Natural killer cell (primary cell): ENCODE data around the gene TMEM187. TPM values are rescaled to one million over a fixed set of nuclear protein-coding genes. Genes with fewer than 3 reads are reported as not detected.
"Not testable (repeated sequence)": the region's sequence is repeated elsewhere in the genome, so short reads cannot be mapped to it uniquely, and the experiment has no call there.

Experiments
- ATAC-seq, 3 donors: fragments of 150-1000 bp in 2 of 3; fragments of 200-7000 bp in 1 of 3; cut with Tn5 transposase; 1 replicate in 1 of 3; 2 replicates in 2 of 3; pipeline ENCODE4 v1.10.0; 2021; ENCODE audit warnings: mild to moderate bottlenecking in 2 of 3, moderate library complexity in 2 of 3
- DNase-seq, 2 donors: peaks; one replicate each; pipeline versions ENCODE4 v3.0.0 to v3.0.0-alpha.2; 2013 to 2021; ENCODE audit warnings: mixed read lengths in 1 of 2
- H3K27ac ChIP-seq: one replicate; pipeline ENCODE4 v1.5.1; 2013; ENCODE audit warnings: mild to moderate bottlenecking, low read length
- H3K27me3 ChIP-seq: one replicate; pipeline ENCODE4 v1.6.1; 2013; ENCODE audit warnings: low read length; ENCODE audit not compliant: control insufficient read depth, insufficient read depth
- H3K36me3 ChIP-seq: one replicate; pipeline ENCODE4 v1.6.1; 2013; ENCODE audit warnings: low read length; ENCODE audit not compliant: control insufficient read depth, insufficient read depth
- H3K4me1 ChIP-seq: one replicate; pipeline ENCODE4 v1.6.1; 2013; ENCODE audit warnings: low read length; ENCODE audit not compliant: control insufficient read depth, insufficient read depth
- H3K4me3 ChIP-seq: one replicate; pipeline ENCODE4 v1.5.1; 2013; ENCODE audit warnings: low read length
- H3K9me3 ChIP-seq: one replicate; pipeline ENCODE4 v1.6.1; 2013; ENCODE audit warnings: low read length; ENCODE audit not compliant: control insufficient read depth, insufficient read depth
- H3K27ac Mint-ChIP-seq, 2 donors: one replicate each; pipeline ENCODE4 v1.8.0; 2022; ENCODE audit warnings: mild to moderate bottlenecking in 2 of 2, mixed read lengths in 2 of 2, moderate library complexity in 1 of 2
- H3K27me3 Mint-ChIP-seq, 2 donors: one replicate each; pipeline ENCODE4 v1.8.0; 2022; ENCODE audit warnings: low read depth in 2 of 2, mixed read lengths in 2 of 2
- H3K36me3 Mint-ChIP-seq: one replicate; pipeline ENCODE4 v1.8.0; 2022; ENCODE audit warnings: mixed read lengths
- H3K4me1 Mint-ChIP-seq, 2 donors: one replicate each; pipeline ENCODE4 v1.8.0; 2022; ENCODE audit warnings: mixed read lengths in 2 of 2
- H3K4me3 Mint-ChIP-seq: one replicate; pipeline ENCODE4 v1.8.0; 2022; ENCODE audit warnings: mild to moderate bottlenecking, moderate library complexity, mixed read lengths
- H3K9me3 Mint-ChIP-seq, 2 donors: one replicate each; pipeline ENCODE4 v1.8.0; 2022; ENCODE audit warnings: mixed read lengths in 2 of 2
- CTCF ChIP-seq: fragments of 200-600 bp; IDR thresholded peaks from one replicate; pipeline ENCODE4 v1.8.0; 2022; ENCODE audit warnings: antibody characterized with exemption
- WGBS: methylation state at CpG from one replicate; pipeline ENCODE4 v1.1.7; 2013; ENCODE audit warnings: missing lambda C conversion rate; ENCODE audit not compliant: insufficient coverage; 5-methylcytosine and 5-hydroxymethylcytosine counted together
- intact Hi-C: fragments of 100-400 bp; cut with micrococcal nuclease; formaldehyde crosslinking; loops from one replicate; pipeline ENCODE4 v1.14.2; 2022
- total RNA-seq, 4 donors: library from RNA; stranded (reverse); fragments of 120-200 nt in 1 of 4; gene quantifications; one replicate each; pipeline versions ENCODE4 v1.2.3 to v1.2.4, GENCODE V29; 2013 to 2022

Gene TMEM187
- total RNA-seq, 3 donors from 2014 or later (not counting 1 experiment from before 2014, with no cell fraction given): 1.2 to 4.3 (median 1.4) TPM

- peaks cover 5% of the 10 kb centered on the region in 2 donors for H3K4me1 Mint-ChIP-seq
- no peaks in the 10 kb centered on the region for H3K27me3 ChIP-seq
- H3K27ac Mint-ChIP-seq: no peak overlapping the region
- no peak overlapping the region for H3K4me3 ChIP-seq
- TF ChIP-seq CTCF: no peak
- H3K27me3 Mint-ChIP-seq: no peaks in the 10 kb centered on the region
- H3K27ac ChIP-seq: no peak overlapping the region
- 82% methylated on average over 7 of the region's 8 CpGs for WGBS
- H3K36me3 ChIP-seq: no peaks in the 10 kb centered on the region
- peaks cover 14% of the 10 kb centered on the region for H3K4me1 ChIP-seq
- peaks cover 0 to 2% of the 10 kb centered on the region in 2 donors for H3K9me3 Mint-ChIP-seq
- H3K4me3 Mint-ChIP-seq: no peak overlapping the region
- intact Hi-C loops: no loop called here
- ATAC-seq (no peak), DNase-seq (no peak)
- no peaks in the 10 kb centered on the region for H3K9me3 ChIP-seq
- H3K36me3 Mint-ChIP-seq: no peaks in the 10 kb centered on the region
These were observed 19.6 kb downstream of the TMEM187 start for GRCh38 chrX:153992180-153992579.

DNA sequence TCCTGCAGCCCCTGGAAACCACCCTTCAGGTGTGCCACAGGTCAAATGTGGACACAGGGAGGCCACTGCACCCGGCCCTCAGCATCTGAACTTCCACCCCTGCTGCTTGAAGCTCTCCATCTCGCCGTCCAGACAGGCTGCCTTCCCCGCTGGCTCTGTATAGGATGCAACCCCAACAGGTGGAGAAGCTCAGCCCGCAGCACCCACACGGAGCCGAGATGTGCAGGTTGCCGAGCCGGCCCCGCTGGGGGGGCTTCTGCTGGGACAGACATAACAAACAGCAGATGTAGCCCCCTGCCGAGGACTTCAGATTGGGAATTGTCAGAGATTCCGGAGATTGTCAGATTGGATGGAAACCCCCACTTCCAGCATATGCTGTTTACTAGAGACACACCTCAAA lies 20.5 kb downstream of the TMEM187 start:
- Histone ChIP-seq H3K4me3 (no peak overlapping the region), H3K36me3 (no peaks in the 10 kb centered on the region), H3K4me1 (peaks cover 14% of the 10 kb centered on the region), H3K9me3 (no peaks in the 10 kb centered on the region), H3K27ac (no peak overlapping the region), H3K27me3 (no peaks in the 10 kb centered on the region)
- Mint-ChIP-seq H3K27ac (no peak overlapping the region), H3K4me3 (no peak overlapping the region), H3K36me3 (no peaks in the 10 kb centered on the region), H3K9me3 (peaks cover 0 to 2% of the 10 kb centered on the region in 2 donors), H3K27me3 (no peaks in the 10 kb centered on the region), H3K4me1 (peaks cover 5% of the 10 kb centered on the region in 2 donors)
- ATAC-seq (no peak), DNase-seq (no peak)
- intact Hi-C loops: no loop called here
- 96% methylated on average over 11 of the region's 12 CpGs for WGBS
- TF ChIP-seq CTCF: no peak

DNA sequence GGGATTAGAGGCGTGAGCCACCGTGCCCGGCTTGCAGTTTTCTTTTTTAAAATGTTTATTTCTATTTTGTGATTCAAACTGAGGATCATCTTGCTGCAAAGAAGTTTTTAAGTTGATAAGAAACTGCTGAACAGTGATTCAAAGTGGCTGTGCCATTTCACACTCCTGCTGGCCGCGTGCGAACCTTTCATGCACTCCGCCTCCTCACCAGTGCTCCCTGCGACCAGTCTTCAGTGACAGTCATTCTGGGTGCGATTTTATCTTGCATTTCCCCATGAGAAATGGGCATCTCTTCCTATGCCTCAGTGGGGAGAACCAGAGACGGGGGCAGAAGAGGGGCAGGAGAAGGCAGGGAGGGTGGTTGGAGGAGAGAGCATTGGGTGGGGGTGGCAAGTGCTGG lies 21.4 kb downstream of the TMEM187 start:
- H3K4me3 ChIP-seq: no peak overlapping the region
- H3K9me3 ChIP-seq: no peaks in the 10 kb centered on the region
- no peak overlapping the region for H3K27ac Mint-ChIP-seq
- H3K36me3 ChIP-seq: no peaks in the 10 kb centered on the region
- no peak overlapping the region for H3K27ac ChIP-seq
- H3K9me3 Mint-ChIP-seq: peaks cover 0 to 2% of the 10 kb centered on the region in 2 donors
- H3K4me3 Mint-ChIP-seq: no peak overlapping the region
- ATAC-seq (no peak), DNase-seq (no peak)
- no peak for TF ChIP-seq CTCF
- intact Hi-C loops: no loop called here
- no peaks in the 10 kb centered on the region for H3K27me3 Mint-ChIP-seq
- H3K27me3 ChIP-seq: no peaks in the 10 kb centered on the region
- H3K4me1 ChIP-seq: peaks cover 14% of the 10 kb centered on the region
- H3K4me1 Mint-ChIP-seq: peaks cover 5% of the 10 kb centered on the region in 2 donors
- H3K36me3 Mint-ChIP-seq: no peaks in the 10 kb centered on the region
- 92% methylated on average over 9 of the region's 10 CpGs for WGBS

DNA sequence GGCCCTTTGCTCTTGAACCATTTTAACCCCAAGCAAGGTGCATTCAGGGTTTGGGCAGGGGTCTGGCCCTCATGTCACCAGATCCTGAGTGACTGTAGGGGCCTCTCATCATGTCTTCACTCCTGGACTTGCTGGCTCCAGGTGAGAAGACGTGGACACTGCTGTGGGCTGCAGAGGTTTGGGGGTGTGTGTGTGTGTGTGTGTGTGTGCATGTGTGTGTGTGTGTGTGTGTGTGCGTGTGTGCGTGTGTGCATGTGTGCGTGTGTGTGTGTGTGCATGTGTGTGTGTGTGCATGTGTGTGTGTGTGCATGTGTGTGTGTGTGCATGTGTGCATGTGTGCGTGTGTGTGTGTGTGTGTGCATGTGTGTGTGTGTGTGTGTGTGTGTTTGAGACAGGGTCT lies 21.8 kb downstream of the TMEM187 start:
- H3K27ac ChIP-seq, H3K36me3 ChIP-seq, ATAC-seq, H3K27me3 ChIP-seq, H3K9me3 Mint-ChIP-seq, H3K4me3 ChIP-seq, H3K4me3 Mint-ChIP-seq, intact Hi-C loops, H3K36me3 Mint-ChIP-seq, H3K4me1 Mint-ChIP-seq, H3K27ac Mint-ChIP-seq, H3K27me3 Mint-ChIP-seq, H3K9me3 ChIP-seq, DNase-seq: not testable (repeated sequence)
- peaks cover 12% of the 10 kb centered on the region for H3K4me1 ChIP-seq
- WGBS: 20% methylated on average over 1 of the region's 5 CpGs
